OCI-LY7 (cell line): ENCODE results near the gene ALDH1L1. TPM values are rescaled to one million over a fixed set of nuclear protein-coding genes. Genes with fewer than 3 reads are reported as not detected.

Experiments used
- BruUV-seq: library from RNA; stranded (reverse); fragments of 400-500 nt; replicated peaks from 2 replicates; lab custom pipeline; 2021; lab: Mats Ljungman, UMichigan
- CTCF ChIA-PET: fragments of 300-600 bp; sonication (Branson Sonifier 250); formaldehyde crosslinking; loops from one replicate; lab custom pipeline; 2022; ENCODE audit warnings: antibody characterized with exemption; ENCODE audit not compliant: unreplicated experiment; lab: Charles Lee
- POLR2A ChIA-PET: fragments of 300-600 bp; sonication (Branson Sonifier 250); formaldehyde crosslinking; loops from one replicate; lab custom pipeline; 2022; ENCODE audit warnings: antibody characterized with exemption; lab: Charles Lee
- DNase-seq: peaks from one replicate; pipeline ENCODE4 v3.0.0-alpha.2; 2015; ENCODE audit warnings: low spot score
- H2AFZ ChIP-seq: fragments of 200-600 bp; sonication (generic), shearing (Covaris generic); 2 replicates; pipeline ENCODE4 v1.6.1; 2014; ENCODE audit warnings: mild to moderate bottlenecking, antibody characterized with exemption, low read length, moderate library complexity
- H3K27ac ChIP-seq: fragments of 200-600 bp; sonication (generic); 2 replicates; pipeline ENCODE4 v1.5.1; 2014; ENCODE audit warnings: mixed run types, low read depth, mild to moderate bottlenecking, moderate library complexity, low read length, inconsistent platforms; ENCODE audit not compliant: poor library complexity, severe bottlenecking
- H3K36me3 ChIP-seq: fragments of 200-600 bp; sonication (generic); 2 replicates; pipeline ENCODE4 v1.6.1; 2014; ENCODE audit warnings: mild to moderate bottlenecking, antibody characterized with exemption, low read length, moderate library complexity, mixed read lengths; ENCODE audit not compliant: insufficient read depth
- H3K4me1 ChIP-seq: fragments of 200-600 bp; sonication (generic); 2 replicates; pipeline ENCODE4 v1.5.1; 2014; ENCODE audit warnings: mild to moderate bottlenecking, low read length; ENCODE audit not compliant: insufficient read depth, poor library complexity, severe bottlenecking
- H3K4me2 ChIP-seq: fragments of 200-600 bp; sonication (generic); 2 replicates; pipeline ENCODE4 v1.6.1; 2014; ENCODE audit warnings: mild to moderate bottlenecking, low read length
- H3K4me3 ChIP-seq: fragments of 200-600 bp; sonication (generic); 2 replicates; pipeline ENCODE4 v1.5.1; 2014; ENCODE audit warnings: mild to moderate bottlenecking, low read depth, low read length; ENCODE audit not compliant: poor library complexity, severe bottlenecking
- H3K79me2 ChIP-seq: fragments of 200-600 bp; sonication (generic); 2 replicates; pipeline ENCODE4 v1.6.1; 2016; ENCODE audit warnings: low read depth, mild to moderate bottlenecking, low read length, moderate library complexity, mixed read lengths; ENCODE audit not compliant: insufficient read depth
- H3K9me2 ChIP-seq: fragments of 200-600 bp; sonication (generic); 2 replicates; pipeline ENCODE4 v1.6.1; 2016; ENCODE audit warnings: mild to moderate bottlenecking, low read length, mixed read lengths; ENCODE audit not compliant: insufficient read depth
- H3K9me3 ChIP-seq: fragments of 200-600 bp; sonication (generic); 2 replicates; pipeline ENCODE4 v1.6.1; 2014; ENCODE audit warnings: mild to moderate bottlenecking, mixed run types, low read length, mixed read lengths
- H4K20me1 ChIP-seq: fragments of 200-600 bp; sonication (generic); 2 replicates; pipeline ENCODE4 v1.6.1; 2014; ENCODE audit warnings: mild to moderate bottlenecking, antibody characterized with exemption, low read length, moderate library complexity, mixed read lengths; ENCODE audit not compliant: insufficient read depth
- EZH2phosphoT487 ChIP-seq: fragments of 200-600 bp; sonication (generic); IDR thresholded peaks from 2 replicates; pipeline ENCODE4 v1.6.1; 2018; ENCODE audit warnings: low read depth, borderline replicate concordance, mild to moderate bottlenecking, mixed run types, antibody characterized with exemption, low read length, moderate library complexity, mixed read lengths
- intact Hi-C: fragments of 100-400 bp; cut with micrococcal nuclease; formaldehyde crosslinking; loops from one replicate; pipeline ENCODE4 v1.10.0; 2022; ENCODE audit not compliant: unreplicated experiment
- total RNA-seq, 2 experiments: library from RNA; depleted of rRNA in 1 of 2; stranded (reverse); fragments of >200 nt in 1 of 2; shearing (Covaris generic) in 1 of 2; gene quantifications; 2 replicates each; pipeline ENCODE4 v1.2.3, GENCODE V29; 2014 to 2022
- TF ChIP-seq, protein P1 (sequence below): fragments of 200-600 bp; sonication (generic); conservative IDR thresholded peaks from 2 replicates; pipeline ENCODE4 v1.5.1; 2014; ENCODE audit warnings: mild to moderate bottlenecking, antibody characterized with exemption, low read length, moderate library complexity, mixed read lengths

Gene ALDH1L1
- total RNA-seq, 2 experiments from 2014 or later = not detected

DNA sequence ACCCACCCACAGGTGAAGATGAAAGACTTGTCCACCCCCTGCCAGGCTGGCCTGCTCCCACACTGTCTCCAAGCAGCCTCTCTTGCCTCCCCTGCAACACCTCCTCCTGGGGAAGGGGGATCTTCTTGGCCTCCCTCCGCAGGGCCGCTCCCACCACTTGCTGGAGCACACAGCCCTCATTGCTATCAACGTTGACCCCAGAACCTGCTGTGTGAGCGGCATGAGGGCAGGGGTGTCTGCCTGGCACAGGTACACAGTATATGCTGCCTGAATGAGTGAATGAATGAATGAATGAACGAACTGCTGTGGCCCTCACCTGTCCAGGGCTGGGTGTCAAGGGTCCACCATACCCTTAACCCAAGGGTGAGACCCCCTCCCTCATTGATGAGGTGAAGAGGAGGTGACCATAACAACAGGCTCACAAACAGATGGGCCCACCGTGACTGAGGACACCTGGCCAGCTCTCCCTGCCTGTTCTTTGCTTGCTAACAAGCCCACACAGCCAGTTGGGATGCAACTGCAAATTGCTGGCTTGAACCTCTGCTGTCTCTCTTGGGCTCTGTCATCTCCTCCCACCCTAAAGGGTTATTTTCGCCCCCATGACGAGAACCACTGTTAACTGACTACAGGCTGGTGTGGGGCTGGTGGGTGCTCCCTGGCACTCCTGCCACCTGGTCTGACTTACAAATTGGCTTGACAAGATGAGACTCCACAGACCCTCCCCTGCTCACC lies 118.9 kb downstream of the ALDH1L1 start:
- Histone ChIP-seq H3K79me2 (no peaks in the 10 kb centered on the region), H4K20me1 (no peaks in the 10 kb centered on the region), H3K9me2 (no peaks in the 10 kb centered on the region), H3K4me3 (no peak overlapping the region), H3K4me1 (peaks cover 7% of the 10 kb centered on the region), H2AFZ (no peak overlapping the region), H3K9me3 (no peaks in the 10 kb centered on the region), H3K27ac (no peak overlapping the region), H3K4me2 (no peak overlapping the region), H3K36me3 (no peaks in the 10 kb centered on the region)
- ChIA-PET CTCF (no interaction called here), POLR2A (no interaction called here)
- no peak for TF ChIP-seq EZH2phosphoT487
- TF ChIP-seq, protein P1, sequence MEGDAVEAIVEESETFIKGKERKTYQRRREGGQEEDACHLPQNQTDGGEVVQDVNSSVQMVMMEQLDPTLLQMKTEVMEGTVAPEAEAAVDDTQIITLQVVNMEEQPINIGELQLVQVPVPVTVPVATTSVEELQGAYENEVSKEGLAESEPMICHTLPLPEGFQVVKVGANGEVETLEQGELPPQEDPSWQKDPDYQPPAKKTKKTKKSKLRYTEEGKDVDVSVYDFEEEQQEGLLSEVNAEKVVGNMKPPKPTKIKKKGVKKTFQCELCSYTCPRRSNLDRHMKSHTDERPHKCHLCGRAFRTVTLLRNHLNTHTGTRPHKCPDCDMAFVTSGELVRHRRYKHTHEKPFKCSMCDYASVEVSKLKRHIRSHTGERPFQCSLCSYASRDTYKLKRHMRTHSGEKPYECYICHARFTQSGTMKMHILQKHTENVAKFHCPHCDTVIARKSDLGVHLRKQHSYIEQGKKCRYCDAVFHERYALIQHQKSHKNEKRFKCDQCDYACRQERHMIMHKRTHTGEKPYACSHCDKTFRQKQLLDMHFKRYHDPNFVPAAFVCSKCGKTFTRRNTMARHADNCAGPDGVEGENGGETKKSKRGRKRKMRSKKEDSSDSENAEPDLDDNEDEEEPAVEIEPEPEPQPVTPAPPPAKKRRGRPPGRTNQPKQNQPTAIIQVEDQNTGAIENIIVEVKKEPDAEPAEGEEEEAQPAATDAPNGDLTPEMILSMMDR = no peak
- intact Hi-C loops = no loop called here
- BruUV-seq = no TSS peak
- no peak for DNase-seq

DNA sequence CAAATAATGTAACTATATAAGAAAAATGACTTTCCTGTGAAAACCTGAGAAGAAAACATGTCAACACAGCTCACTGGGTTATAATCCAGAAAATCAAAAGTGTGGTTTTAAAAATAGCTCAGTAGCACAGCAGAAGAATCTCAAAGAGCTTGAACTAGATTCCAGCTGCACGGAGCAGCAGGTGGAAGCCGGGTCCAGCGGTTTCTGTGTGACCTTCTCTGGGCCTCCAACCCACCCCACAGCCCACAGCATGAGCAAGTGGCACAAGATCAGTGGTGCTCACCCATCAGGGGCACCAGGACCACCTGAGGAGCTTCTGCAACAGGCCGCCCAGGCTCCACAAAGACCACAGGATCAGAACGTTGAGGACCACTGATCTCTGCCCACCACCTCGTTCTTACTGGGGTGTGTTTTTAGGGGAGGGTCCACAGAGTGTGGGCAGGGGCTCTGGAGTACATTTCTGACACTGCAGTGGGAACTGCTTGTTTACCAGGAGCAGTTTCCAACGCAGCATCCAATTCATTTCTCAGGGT lies 119.7 kb downstream of the ALDH1L1 start:
- Histone ChIP-seq H4K20me1 (no peaks in the 10 kb centered on the region), H3K4me1 (peaks cover 7% of the 10 kb centered on the region), H2AFZ (no peak overlapping the region), H3K4me3 (no peak overlapping the region), H3K9me3 (no peaks in the 10 kb centered on the region), H3K9me2 (no peaks in the 10 kb centered on the region), H3K36me3 (no peaks in the 10 kb centered on the region), H3K79me2 (no peaks in the 10 kb centered on the region), H3K27ac (no peak overlapping the region), H3K4me2 (no peak overlapping the region)
- POLR2A ChIA-PET = interaction anchor here (0.6 kb wide), 1 partner anchor 1701 kb away, joined by 3 read pairs; no protein-coding TSS in a partner anchor
- TF ChIP-seq, protein P1 = no peak
- TF ChIP-seq EZH2phosphoT487 = no peak
- BruUV-seq = no TSS peak
- DNase-seq = no peak
- intact Hi-C loops = no loop called here
- CTCF ChIA-PET = no interaction called here

DNA sequence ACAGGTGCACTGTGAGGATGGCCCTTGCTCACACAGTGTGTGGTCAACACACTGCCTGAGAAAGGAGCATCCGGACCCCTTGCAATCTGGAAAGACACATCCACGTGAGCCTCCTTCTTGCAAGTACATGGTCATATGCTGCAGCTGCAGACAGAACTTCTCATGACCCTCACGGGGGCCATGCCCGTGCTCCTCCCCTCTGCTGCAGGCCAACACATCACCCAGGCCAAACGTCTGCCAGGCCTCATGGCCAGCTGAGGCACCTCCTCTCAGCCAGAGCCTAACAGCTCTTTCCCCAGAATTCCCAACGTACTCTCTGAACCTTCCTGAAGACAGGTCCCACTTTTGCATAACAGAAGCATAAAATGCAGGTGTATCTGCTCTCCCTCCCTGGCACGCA lies 121.7 kb downstream of the ALDH1L1 start:
- H3K79me2 ChIP-seq = no peaks in the 10 kb centered on the region
- CTCF ChIA-PET = no interaction called here
- no peak overlapping the region for H3K4me3 ChIP-seq
- intact Hi-C loops = no loop called here
- no peak overlapping the region for H3K4me2 ChIP-seq
- H3K36me3 ChIP-seq = no peaks in the 10 kb centered on the region
- DNase-seq = no peak
- BruUV-seq = no TSS peak
- POLR2A ChIA-PET = no interaction called here
- TF ChIP-seq, protein P1 = no peak
- TF ChIP-seq EZH2phosphoT487 = no peak
- H3K4me1 ChIP-seq = peaks cover 4% of the 10 kb centered on the region
- no peak overlapping the region for H2AFZ ChIP-seq
- H3K9me3 ChIP-seq = no peaks in the 10 kb centered on the region
- no peaks in the 10 kb centered on the region for H4K20me1 ChIP-seq
- no peak overlapping the region for H3K27ac ChIP-seq
- H3K9me2 ChIP-seq = no peaks in the 10 kb centered on the region
